Ishikawa (cell line): ENCODE results near the gene GKN2.

ENCODE experiments used
- EP300 ChIP-seq: IDR thresholded peaks from 2 replicates; pipeline ENCODE4 v1.6.1; 2012; ENCODE audit warnings: borderline replicate concordance
- FOXM1 ChIP-seq: IDR thresholded peaks from 2 replicates; pipeline ENCODE4 v1.6.1; 2012; ENCODE audit warnings: low read depth, borderline replicate concordance
- MAX ChIP-seq: IDR thresholded peaks from 2 replicates; pipeline ENCODE4 v1.6.1; 2012
- RAD21 ChIP-seq: IDR thresholded peaks from 2 replicates; pipeline ENCODE4 v1.6.1; 2012; ENCODE audit warnings: low read depth
- TEAD4 ChIP-seq: IDR thresholded peaks from 2 replicates; pipeline ENCODE4 v1.6.1; 2012

GRCh38 chr2:68920481-68921170 is 32.1 kb downstream of the GKN2 start:
- TF ChIP-seq MAX (no peak), EP300 (no peak), RAD21 (no peak), FOXM1 (no peak), TEAD4 (no peak)
